Testis (tissue), 2 donors: ENCODE data around the gene ZFPM1.

Source experiments
- CTCF ChIP-seq, 3 experiments: fragments of 450-650 bp in 2 of 3; fragments of 200-600 bp in 1 of 3; sonication (generic) in 1 of 3; IDR thresholded peaks; one replicate each; pipeline ENCODE4 v1.5.1; 2016 to 2019; ENCODE audit warnings: antibody characterized with exemption in 3 of 3, mild to moderate bottlenecking in 2 of 3, moderate library complexity in 1 of 3
- POLR2A ChIP-seq: fragments of 450-650 bp; IDR thresholded peaks from one replicate; pipeline ENCODE4 v1.6.1; 2017; ENCODE audit warnings: antibody characterized with exemption, mild to moderate bottlenecking, moderate library complexity

DNA sequence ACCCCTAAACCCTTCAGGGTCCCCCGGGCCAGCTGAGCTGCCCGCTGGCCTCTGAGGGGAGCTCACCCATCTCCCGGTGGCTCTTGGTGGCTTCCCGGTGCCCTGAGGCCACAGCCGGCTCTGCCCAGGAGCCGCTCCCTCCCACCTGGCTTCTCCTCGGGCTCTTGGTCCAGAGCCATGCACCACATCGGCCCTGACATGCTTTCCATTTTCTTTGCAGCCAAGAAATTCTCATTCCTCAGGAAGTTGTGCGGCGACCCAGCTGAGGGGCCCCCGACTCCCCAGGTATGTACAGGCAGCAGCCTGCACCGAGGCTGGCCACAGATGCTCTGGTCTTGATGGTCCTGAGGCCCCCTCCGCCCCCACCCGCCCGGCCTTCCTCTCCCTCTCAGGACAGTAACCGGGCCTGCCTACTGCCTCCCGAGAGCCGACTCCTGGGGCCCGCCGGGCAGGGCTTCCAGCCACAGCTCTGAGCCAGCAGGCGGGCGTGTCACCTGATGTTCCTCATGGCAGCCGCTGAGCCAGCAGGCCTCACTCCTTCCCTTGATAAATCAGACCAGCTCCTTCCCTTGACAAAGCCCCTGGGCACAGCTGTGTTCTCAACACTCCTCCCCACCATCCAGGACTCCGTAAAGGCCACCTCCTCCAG, 28.4 kb upstream of the ZFPM1 start:
- no peak for TF ChIP-seq POLR2A
- TF ChIP-seq CTCF (IDR thresholded peaks at IDR 0.05), result no peak
